Aorta (tissue), 5 donors: ENCODE measurements around the gene COL1A2. TPM values are rescaled to one million over a fixed set of nuclear protein-coding genes. Genes with fewer than 3 reads are reported as not detected.

Experiments used
- ATAC-seq: fragments of 200-7000 bp; cut with Tn5 transposase; one replicate; pipeline ENCODE4 v1.9.1; 2022; ENCODE audit warnings: moderate library complexity; ENCODE audit not compliant: low FRiP score
- DNase-seq, 2 donors: peaks; one replicate each; pipeline ENCODE4 v3.0.0-alpha.2; 2020
- H3K27ac ChIP-seq, 2 donors: one replicate each; pipeline ENCODE4 v1.5.1; 2013; ENCODE audit warnings: low read length in 2 of 2, mild to moderate bottlenecking in 2 of 2, moderate library complexity in 2 of 2, control low read depth in 1 of 2, inconsistent platforms in 1 of 2, low read depth in 1 of 2
- H3K27me3 ChIP-seq, 2 donors: one replicate each; pipeline ENCODE4 v1.6.1; 2013; ENCODE audit warnings: control low read depth in 1 of 2, low read length in 1 of 2, mild to moderate bottlenecking in 1 of 2, moderate library complexity in 1 of 2; ENCODE audit not compliant: insufficient read depth in 2 of 2, control insufficient read depth in 1 of 2
- H3K36me3 ChIP-seq, 2 donors: one replicate each; pipeline ENCODE4 v1.6.1; 2013; ENCODE audit warnings: control low read depth in 1 of 2, low read length in 1 of 2, mild to moderate bottlenecking in 1 of 2; ENCODE audit not compliant: insufficient read depth in 2 of 2, control insufficient read depth in 1 of 2
- H3K4me1 ChIP-seq, 2 donors: one replicate each; pipeline ENCODE4 v1.6.1; 2013; ENCODE audit warnings: low read length in 2 of 2, control low read depth in 1 of 2, mild to moderate bottlenecking in 1 of 2, moderate library complexity in 1 of 2; ENCODE audit not compliant: insufficient read depth in 2 of 2, control insufficient read depth in 1 of 2
- H3K4me3 ChIP-seq, 2 donors: one replicate each; pipeline ENCODE4 v1.5.1; 2013; ENCODE audit warnings: low read length in 2 of 2, control low read depth in 1 of 2, mild to moderate bottlenecking in 1 of 2
- H3K9me3 ChIP-seq: one replicate; pipeline ENCODE4 v1.6.1; 2013; ENCODE audit warnings: mild to moderate bottlenecking, low read length; ENCODE audit not compliant: control insufficient read depth
- WGBS, 2 donors: extraction: QIAGEN DNeasy Blood & Tissue Kit; methylation state at CpG; one replicate each; pipeline ENCODE4 v1.1.7; 2013; 5-methylcytosine and 5-hydroxymethylcytosine counted together
- intact Hi-C, 2 donors: fragments of 100-400 bp; cut with DNase I; formaldehyde crosslinking; loops; one replicate each; pipeline versions ENCODE4 v1.14.2 to v1.15.0; 2022
- long read RNA-seq, 2 donors: library from polyadenylated mRNA; unstranded; transcript quantifications; one replicate each; pipeline ENCODE4 v2.0.0, GENCODE V29; 2020 to 2021
- polyA plus RNA-seq, 2 donors: library from polyadenylated mRNA; stranded (reverse); fragments of 200-250 nt; gene quantifications; one replicate each; pipeline ENCODE4 v1.2.3, GENCODE V29; 2013
- total RNA-seq, 2 donors: library from RNA; stranded (reverse); fragmentation: NEBNext Ultra II Directional; extraction: Animal tissue kit (Norgen Biotek cat#: 25700); gene quantifications; one replicate each; pipeline ENCODE4 v1.2.1, GENCODE V29; 2021
- donor health status: healthy with polysubstance abuse.
- donor health status: Bipolar disorder and iron deficiency.
- donor health status: DM: no; HTN: no; CAD: no.
- donor health status: DM: no; HTN: no; CAD: no.
- donor health status: DM: yes; HTN: yes; CAD: no.

The COL1A2 gene
- total RNA-seq (1,000 to 10,000 TPM in 1 of 2 donors, 100 to 1,000 TPM in 1; 844 to 1,770 TPM), polyA plus RNA-seq (1,000 to 10,000 TPM in 1 of 2 donors, 100 to 1,000 TPM in 1; 282 to 1,047 TPM)
- long read RNA-seq, donor 1, transcript COL1A2-203 (4 exons, 1,123 nt), result major isoform, 13 of 1,128 reads
- long read RNA-seq, donor 1, partial matches to known transcripts, result 850 of 1,128 reads
- long read RNA-seq, donor 1, other reads (novel, unspliced or antisense), result 264 of 1,128 reads
- long read RNA-seq, donor 2, transcript COL1A2-203 (4 exons, 1,123 nt), result major isoform, 9 of 1,964 reads
- long read RNA-seq, donor 2, partial matches to known transcripts, result 877 of 1,964 reads
- long read RNA-seq, donor 2, other reads (novel, unspliced or antisense), result 1,078 of 1,964 reads

DNA sequence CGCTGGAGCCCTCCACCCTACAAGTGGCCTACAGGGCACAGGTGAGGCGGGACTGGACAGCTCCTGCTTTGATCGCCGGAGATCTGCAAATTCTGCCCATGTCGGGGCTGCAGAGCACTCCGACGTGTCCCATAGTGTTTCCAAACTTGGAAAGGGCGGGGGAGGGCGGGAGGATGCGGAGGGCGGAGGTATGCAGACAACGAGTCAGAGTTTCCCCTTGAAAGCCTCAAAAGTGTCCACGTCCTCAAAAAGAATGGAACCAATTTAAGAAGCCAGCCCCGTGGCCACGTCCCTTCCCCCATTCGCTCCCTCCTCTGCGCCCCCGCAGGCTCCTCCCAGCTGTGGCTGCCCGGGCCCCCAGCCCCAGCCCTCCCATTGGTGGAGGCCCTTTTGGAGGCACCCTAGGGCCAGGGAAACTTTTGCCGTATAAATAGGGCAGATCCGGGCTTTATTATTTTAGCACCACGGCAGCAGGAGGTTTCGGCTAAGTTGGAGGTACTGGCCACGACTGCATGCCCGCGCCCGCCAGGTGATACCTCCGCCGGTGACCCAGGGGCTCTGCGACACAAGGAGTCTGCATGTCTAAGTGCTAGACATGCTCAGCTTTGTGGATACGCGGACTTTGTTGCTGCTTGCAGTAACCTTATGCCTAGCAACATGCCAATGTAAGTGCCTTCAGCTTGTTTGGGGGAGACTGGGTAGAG, at the start of gene COL1A2:
Gene COL1A2, plus strand, starts transcription at position 459 of the 704 bp plus-strand sequence. Its CDS starts 137 bp downstream, at position 596.
- peak; percentile 95 to 96 for DNase-seq
- Histone ChIP-seq H3K4me3 (peak within 1 kb of the TSS; percentile 85 to 97), H3K36me3 (no peaks in the 10 kb centered on the region), H3K9me3 (no peaks in the 10 kb centered on the region), H3K4me1 (peaks cover 0 to 2% of the 10 kb centered on the region in 2 donors), H3K27ac (peak within 1 kb of the TSS; percentile 97 to 99), H3K27me3 (no peaks in the 10 kb centered on the region)
- WGBS, 2 donors, result 1% methylated on average over 32 of the region's 32 CpGs
- intact Hi-C loops, result loop anchor here (1.0 to 5.0 kb wide), 3 partner anchors 20 to 98 kb away; no protein-coding TSS in a partner anchor
- peak; percentile 95 for ATAC-seq

DNA sequence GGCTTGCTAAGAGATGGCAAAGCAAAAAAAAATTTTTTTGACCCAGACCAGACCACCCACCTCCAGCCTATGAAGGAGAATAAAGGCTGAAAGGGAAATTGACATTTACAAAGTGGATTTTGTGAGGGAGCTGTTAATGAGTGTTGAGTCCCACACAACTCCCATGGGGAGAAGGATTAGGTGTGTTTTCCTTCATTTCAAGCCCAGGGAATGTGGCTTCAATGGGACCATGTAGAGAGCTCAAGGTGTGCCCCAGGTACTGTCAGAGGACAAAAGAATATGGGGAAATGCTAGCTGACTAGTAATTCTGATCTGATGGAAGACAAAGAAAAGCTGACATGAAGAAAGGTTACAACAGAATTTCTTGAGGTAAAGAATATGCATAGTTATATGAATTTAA, 48.8 kb upstream of the COL1A2 start:
- H3K4me3 ChIP-seq, result no peak overlapping the region
- H3K27ac ChIP-seq, result no peak overlapping the region
- peaks cover 0 to 3% of the 10 kb centered on the region in 2 donors for H3K4me1 ChIP-seq
- H3K9me3 ChIP-seq, result no peaks in the 10 kb centered on the region
- DNase-seq, result no peak
- no peaks in the 10 kb centered on the region for H3K27me3 ChIP-seq
- intact Hi-C loops, result loop anchor here (5.0 kb wide), 2 partner anchors 34 to 44 kb away; no protein-coding TSS in a partner anchor
- no peaks in the 10 kb centered on the region for H3K36me3 ChIP-seq
- ATAC-seq, result no peak

DNA sequence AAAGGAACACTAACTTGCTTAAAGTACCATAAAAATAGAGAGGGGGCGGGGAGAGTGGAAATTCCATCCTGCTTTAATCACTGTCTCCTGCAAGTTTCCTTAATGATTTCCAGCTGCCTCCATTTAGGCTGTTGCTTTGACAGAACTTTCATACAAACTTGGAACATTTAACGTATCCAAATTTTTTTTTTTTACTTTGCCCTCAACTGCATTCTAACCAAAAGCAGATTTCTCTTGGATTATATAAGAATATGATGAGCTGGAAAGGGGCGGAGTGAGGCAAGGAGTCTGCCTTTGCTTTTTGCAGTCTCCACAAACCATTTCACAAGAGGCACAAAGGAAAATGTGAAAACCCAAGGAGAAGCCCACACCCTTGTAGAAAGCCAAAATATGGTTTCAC, 46.6 kb upstream of the COL1A2 start:
- intact Hi-C loops, result loop anchor here (5.0 kb wide), 2 partner anchors 36 to 46 kb away; no protein-coding TSS in a partner anchor

DNA sequence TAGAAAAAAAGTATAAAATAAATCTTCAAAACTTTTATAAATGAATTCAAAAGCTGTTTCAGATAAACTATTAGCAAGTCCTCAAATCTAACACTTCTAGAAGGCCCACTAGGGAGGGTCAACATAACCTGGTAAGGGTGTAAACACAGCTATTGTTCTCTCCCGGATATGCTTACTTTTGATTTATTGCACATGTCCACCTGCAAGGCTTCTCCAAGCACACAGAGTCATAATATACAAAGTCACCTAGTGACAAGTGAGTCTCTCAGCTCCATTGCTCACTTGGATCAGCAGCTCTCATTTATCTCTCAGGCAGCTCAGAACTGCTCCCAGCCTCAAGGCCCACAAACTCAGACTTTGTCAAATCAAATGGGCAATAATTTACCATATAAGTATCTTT, 44.0 kb upstream of the COL1A2 start:
- H3K27ac ChIP-seq, result no peak overlapping the region
- H3K27me3 ChIP-seq, result no peaks in the 10 kb centered on the region
- no peak for ATAC-seq
- no peaks in the 10 kb centered on the region for H3K9me3 ChIP-seq
- peaks cover 0 to 11% of the 10 kb centered on the region in 2 donors for H3K4me1 ChIP-seq
- DNase-seq, result no peak
- H3K4me3 ChIP-seq, result no peak overlapping the region
- 94 to 97% methylated on average over 1 of the region's 1 CpG for WGBS, 2 donors
- intact Hi-C loops, result no loop called here
- no peaks in the 10 kb centered on the region for H3K36me3 ChIP-seq

More for the DNA sequence above, 46.6 kb upstream of the COL1A2 start:
- DNase-seq (peak in 1 of 2 donors; percentile 61), ATAC-seq (peak; percentile 90)
- H3K27me3 ChIP-seq, result no peaks in the 10 kb centered on the region
- peak overlapping the region in 1 of 2 donors; percentile 48 for H3K4me3 ChIP-seq
- 4% methylated on average over 3 of the region's 3 CpGs for WGBS, 2 donors
- H3K27ac ChIP-seq, result peak overlapping the region; percentile 63 to 76
- peaks cover 0 to 3% of the 10 kb centered on the region in 2 donors for H3K4me1 ChIP-seq
- no peaks in the 10 kb centered on the region for H3K36me3 ChIP-seq
- no peaks in the 10 kb centered on the region for H3K9me3 ChIP-seq

DNA sequence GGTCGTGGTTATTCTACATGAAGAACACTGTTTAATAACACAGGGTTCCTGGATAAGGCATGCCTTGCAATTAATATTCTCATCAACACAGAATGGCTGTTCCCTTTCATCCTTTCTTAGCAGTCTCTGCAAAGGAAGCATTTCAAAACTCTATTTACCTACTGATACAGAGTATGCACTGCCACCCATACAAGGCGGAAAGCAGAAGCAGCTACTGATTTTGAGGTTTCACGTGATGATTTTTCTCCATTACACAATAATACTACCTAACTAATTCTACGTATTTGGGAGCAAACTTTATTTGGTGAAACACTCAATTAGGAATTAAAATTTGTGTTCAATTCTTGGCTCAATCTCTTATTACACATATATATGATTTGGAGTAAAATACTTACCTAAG, 43.0 kb upstream of the COL1A2 start:
- Histone ChIP-seq H3K9me3 (no peaks in the 10 kb centered on the region), H3K27me3 (no peaks in the 10 kb centered on the region), H3K36me3 (no peaks in the 10 kb centered on the region), H3K27ac (no peak overlapping the region), H3K4me3 (no peak overlapping the region), H3K4me1 (peaks cover 0 to 11% of the 10 kb centered on the region in 2 donors)
- 84 to 86% methylated on average over 4 of the region's 4 CpGs for WGBS, 2 donors
- intact Hi-C loops, result no loop called here
- DNase-seq, result no peak
- ATAC-seq, result no peak

DNA sequence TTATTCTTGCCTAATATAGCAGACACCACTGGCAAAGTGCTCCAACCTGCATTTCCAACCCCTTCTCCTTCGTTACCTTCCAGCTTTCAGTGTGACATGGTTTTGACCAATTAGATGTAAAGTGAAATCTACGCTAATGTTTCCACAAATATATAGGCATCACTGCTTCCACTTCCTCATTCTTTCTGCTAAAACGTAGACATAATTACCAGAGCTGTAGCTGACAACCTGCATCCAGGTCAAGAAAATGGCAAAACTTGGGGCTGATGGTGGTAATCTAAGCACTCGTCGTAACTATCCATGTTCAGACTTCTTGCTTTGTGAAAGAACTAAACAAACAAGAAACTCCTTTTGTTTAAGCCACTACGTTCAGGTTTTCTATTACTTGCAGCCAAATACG, 41.8 kb upstream of the COL1A2 start:
- Histone ChIP-seq H3K36me3 (no peaks in the 10 kb centered on the region), H3K4me1 (peaks cover 0 to 7% of the 10 kb centered on the region in 2 donors), H3K27me3 (no peaks in the 10 kb centered on the region), H3K4me3 (no peak overlapping the region), H3K9me3 (no peaks in the 10 kb centered on the region), H3K27ac (no peak overlapping the region)
- 85 to 86% methylated on average over 7 of the region's 7 CpGs for WGBS, 2 donors
- no peak for ATAC-seq
- no peak for DNase-seq
- intact Hi-C loops, result no loop called here

DNA sequence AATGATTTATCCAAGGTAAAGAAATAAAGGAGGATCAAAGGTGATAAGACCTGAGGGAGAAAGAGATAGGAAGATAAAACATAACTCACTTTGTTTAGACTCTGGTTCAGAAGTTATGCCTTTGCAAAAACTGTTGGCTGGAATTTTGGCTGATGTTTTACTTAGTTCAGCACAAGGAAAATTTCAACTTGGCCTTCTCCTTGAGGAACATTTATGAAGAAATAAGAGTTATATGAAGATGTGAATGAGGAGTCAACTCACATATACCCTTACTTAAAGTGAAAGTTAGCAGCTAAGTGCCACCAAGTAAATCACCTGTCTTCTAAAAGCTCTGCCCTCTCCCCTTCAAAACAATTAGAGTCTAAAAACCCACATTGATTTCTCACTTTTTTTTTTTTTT, 39.7 kb upstream of the COL1A2 start:
- H3K27ac ChIP-seq, result no peak overlapping the region

DNA sequence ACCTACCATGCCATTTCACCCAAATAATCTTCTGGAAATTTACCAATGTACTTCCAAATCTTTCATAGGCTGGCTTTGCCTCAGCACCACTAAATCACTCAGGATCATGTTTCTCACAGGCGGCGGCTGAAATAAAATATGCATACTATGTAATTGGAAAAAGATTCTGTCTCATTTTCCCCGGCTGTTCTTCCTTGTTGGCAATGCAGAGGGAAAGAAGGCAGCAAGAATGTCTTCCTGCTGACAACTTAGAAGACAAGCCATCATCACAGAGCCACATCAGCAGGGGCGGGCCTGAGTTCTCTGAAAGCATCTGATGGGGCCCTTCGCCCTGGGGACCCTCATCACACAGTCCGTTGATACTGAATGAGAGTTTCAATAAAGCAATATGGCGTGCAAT, 39.2 kb upstream of the COL1A2 start:
- Histone ChIP-seq H3K36me3 (no peaks in the 10 kb centered on the region), H3K4me1 (peaks cover 0 to 7% of the 10 kb centered on the region in 2 donors), H3K9me3 (no peaks in the 10 kb centered on the region), H3K27me3 (no peaks in the 10 kb centered on the region), H3K27ac (peak overlapping the region; percentile 13 to 67), H3K4me3 (no peak overlapping the region)
- intact Hi-C loops, result loop anchor here in 1 of 2 donors (5.0 kb wide), 2 partner anchors 38 to 53 kb away; no protein-coding TSS in a partner anchor
- DNase-seq (peak in 1 of 2 donors; percentile 44), ATAC-seq (peak; percentile 8)
- 39 to 44% methylated on average over 7 of the region's 7 CpGs for WGBS, 2 donors

More for the DNA sequence above, 39.7 kb upstream of the COL1A2 start:
- H3K9me3 ChIP-seq, result no peaks in the 10 kb centered on the region
- DNase-seq, result no peak
- intact Hi-C loops, result loop anchor here in 1 of 2 donors (5.0 kb wide), 2 partner anchors 38 to 53 kb away; no protein-coding TSS in a partner anchor
- peaks cover 0 to 7% of the 10 kb centered on the region in 2 donors for H3K4me1 ChIP-seq
- H3K4me3 ChIP-seq, result no peak overlapping the region
- no peaks in the 10 kb centered on the region for H3K36me3 ChIP-seq
- H3K27me3 ChIP-seq, result no peaks in the 10 kb centered on the region
- ATAC-seq, result no peak
